Endothelial cell of umbilical vein (primary cell): Measurements from ENCODE around the gene TSR1.

Source experiments
- MYC ChIP-seq: IDR thresholded peaks from one replicate; pipeline ENCODE4 v1.6.1; 2011; ENCODE audit warnings: mild to moderate bottlenecking, low read depth, low read length
- TF ChIP-seq, protein P1 (sequence below), 2 donors: IDR thresholded peaks; 1 replicate in 1 of 2; 2 replicates in 1 of 2; pipeline ENCODE4 v1.5.1; 2011; ENCODE audit warnings: low read length in 2 of 2, mild to moderate bottlenecking in 2 of 2, moderate library complexity in 2 of 2, control low read depth in 1 of 2, inconsistent platforms in 1 of 2, low read depth in 1 of 2; ENCODE audit not compliant: insufficient read depth in 1 of 2; ENCODE audit errors: extremely low read depth in 1 of 2

DNA sequence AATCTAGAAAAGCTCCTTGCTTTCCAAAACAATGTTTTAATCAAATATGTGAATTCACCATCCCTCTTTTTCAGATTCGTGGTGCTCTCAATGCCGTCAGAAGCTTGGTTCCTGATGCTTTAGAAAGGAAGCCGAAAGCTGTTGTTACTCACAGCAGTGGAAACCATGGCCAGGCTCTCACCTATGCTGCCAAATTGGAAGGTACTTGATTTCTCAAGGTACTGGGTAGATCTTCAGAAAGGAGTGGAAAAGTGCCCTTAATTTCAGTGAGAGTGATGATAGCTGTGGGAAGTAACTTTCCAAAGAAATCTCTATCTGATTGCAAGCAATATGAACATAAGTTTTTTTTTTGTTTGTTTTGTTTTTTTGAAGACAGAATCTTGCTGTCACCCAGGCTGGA is 18.5 kb downstream of the TSR1 start:
- TF ChIP-seq, protein P1, sequence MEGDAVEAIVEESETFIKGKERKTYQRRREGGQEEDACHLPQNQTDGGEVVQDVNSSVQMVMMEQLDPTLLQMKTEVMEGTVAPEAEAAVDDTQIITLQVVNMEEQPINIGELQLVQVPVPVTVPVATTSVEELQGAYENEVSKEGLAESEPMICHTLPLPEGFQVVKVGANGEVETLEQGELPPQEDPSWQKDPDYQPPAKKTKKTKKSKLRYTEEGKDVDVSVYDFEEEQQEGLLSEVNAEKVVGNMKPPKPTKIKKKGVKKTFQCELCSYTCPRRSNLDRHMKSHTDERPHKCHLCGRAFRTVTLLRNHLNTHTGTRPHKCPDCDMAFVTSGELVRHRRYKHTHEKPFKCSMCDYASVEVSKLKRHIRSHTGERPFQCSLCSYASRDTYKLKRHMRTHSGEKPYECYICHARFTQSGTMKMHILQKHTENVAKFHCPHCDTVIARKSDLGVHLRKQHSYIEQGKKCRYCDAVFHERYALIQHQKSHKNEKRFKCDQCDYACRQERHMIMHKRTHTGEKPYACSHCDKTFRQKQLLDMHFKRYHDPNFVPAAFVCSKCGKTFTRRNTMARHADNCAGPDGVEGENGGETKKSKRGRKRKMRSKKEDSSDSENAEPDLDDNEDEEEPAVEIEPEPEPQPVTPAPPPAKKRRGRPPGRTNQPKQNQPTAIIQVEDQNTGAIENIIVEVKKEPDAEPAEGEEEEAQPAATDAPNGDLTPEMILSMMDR (IDR thresholded peaks at IDR 0.05; ENCODE audit: extremely low read depth in 1 of 2, insufficient read depth in 1 of 2, low read depth in 1 of 2, low read length in 2 of 2), result no peak
- TF ChIP-seq MYC, result no peak
